Effector CD4-positive, alpha-beta T cell (primary cell): ENCODE measurements around the gene OXSR1.
"Not testable (repeated sequence)": the region's sequence is repeated elsewhere in the genome, so short reads cannot be mapped to it uniquely, and the experiment has no call there.

ENCODE experiments used
- DNase-seq: peaks from one replicate; pipeline ENCODE4 v3.0.0-alpha.2; 2020

Gene OXSR1

DNA sequence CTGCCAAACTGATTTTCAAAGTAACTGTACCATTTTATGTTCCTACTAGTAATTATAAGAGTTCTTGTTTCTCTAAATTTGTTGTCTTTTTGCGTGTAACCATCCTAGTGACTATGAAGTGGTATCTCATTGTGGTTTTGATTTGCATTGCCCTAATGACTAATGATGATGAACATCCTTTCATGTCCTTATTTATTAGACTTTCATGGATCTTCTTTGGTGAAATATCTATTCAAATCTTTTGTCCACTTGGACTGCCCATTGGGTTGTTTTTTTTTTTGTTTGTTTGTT, 3.6 kb downstream of the OXSR1 start:
- DNase-seq = no peak

DNA sequence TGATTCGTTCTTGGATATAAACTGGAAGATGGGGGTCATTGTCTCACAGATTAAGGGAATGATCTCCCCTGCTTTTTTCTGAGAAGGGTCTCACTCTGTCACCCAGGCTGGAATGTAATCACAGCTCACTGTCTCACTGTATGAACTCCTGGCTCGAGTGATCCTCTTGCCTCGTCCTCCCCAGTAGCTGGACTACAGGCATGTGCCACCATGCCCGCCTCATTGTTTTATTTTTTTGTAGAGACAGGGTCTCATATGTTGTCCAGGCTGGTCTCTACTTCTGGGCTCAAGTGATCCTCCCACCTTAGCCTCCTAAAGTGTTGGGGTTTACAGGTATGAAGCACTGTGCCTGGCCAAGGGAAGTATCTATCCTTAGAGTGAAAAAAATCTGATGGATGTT, 5.4 kb downstream of the OXSR1 start:
- no peak for DNase-seq

DNA sequence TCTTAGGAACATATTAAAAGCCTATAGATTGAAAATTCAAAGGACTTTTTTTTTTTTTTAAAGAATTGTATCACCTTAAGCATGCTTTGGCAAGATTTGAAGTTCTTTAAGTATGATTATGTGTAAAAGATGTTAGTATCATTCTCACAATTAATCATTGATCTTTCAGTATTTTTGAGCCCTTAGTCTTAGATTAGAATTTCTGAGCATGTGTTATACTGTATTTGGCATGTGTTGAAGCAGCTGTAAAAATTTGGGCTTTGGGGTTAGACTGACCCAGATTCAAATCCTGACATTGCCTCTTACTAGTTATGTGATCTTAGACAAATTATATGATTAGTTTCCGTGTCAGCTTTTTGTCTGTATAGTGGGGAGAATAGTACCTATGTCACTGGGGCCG, 6.3 kb downstream of the OXSR1 start:
- DNase-seq = no peak

DNA sequence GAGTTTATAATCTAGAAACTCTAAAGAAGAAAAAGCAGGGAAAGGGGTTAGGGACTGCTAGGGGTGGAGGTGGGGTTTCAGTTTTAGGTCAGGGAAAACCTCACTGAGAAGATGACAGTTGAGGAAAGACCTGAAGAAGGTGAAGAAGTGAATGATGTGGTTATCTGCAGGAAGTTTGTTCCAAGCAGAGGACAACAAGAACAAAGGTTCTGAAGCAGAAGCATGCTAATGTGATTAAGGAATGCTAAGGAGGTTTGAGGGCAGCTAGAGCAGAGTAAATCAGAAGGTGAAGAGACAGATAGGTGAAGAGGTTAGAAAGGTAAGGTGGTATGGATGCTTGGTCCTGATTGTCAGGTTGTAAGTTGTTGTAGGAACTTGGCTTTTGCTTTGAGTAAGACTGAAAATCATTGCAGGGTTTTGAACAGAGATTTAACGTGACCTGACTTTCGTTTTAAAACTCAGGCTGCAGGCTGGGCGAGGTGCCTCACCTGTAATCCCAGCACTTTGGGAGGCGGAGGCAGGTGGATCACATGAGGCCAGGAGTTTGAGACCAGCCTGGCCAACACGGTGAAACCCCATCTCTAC, 8.6 kb downstream of the OXSR1 start:
- no peak for DNase-seq

DNA sequence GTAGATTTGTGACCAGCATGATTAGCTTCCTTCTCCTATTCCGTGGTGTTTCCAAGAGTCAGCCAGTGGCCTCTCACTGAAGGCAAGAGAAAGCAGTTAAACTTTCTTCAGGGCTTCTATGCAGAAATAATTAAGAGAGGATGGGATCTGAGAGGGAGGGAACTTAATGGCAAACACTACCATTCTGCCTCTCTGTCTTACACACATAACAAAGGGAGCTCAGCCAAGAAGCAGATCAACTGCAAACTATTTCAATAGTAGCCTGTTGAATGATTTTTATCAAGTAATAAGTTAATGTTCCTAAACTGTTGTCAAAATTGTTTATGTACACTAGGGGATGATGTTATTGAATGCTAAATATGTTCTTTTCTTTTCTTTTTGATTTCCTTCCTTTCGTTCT, 11.8 kb downstream of the OXSR1 start:
- no peak for DNase-seq

DNA sequence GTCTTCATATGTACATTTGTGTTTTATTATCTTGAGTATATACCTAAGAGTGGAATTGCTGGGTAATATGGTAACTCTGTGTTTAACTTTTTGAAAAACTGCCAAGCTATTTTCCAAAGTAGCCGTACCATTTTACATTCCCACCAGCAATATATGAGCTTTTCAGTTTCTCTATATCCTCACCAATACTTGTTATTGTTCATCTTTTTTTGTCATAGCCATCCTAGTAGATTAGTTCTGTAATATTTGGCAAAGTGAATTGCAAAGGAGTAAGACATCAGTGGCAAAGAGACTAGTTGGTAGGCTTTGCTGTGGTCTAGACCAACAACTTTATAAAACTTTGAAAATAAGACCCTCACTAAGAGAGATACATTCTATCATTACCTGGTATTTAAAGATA, 21.4 kb downstream of the OXSR1 start:
- DNase-seq = no peak

DNA sequence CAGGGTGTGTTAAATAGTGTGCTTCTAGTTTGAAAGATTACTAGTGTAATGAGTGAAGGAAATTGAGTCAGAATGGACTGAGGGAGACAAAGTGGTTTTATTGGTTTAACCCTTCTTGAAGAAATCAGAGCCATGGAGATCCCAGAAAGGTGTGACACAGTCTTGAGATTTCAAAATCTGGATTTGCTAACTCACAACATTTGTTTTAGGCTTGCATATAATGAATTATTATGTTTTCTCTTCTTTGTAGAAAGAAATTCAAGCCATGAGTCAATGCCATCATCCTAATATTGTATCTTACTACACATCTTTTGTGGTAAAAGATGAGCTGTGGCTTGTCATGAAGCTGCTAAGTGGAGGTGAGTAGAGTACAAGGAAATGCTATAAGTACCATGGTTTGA, 25.1 kb downstream of the OXSR1 start:
- no peak for DNase-seq

DNA sequence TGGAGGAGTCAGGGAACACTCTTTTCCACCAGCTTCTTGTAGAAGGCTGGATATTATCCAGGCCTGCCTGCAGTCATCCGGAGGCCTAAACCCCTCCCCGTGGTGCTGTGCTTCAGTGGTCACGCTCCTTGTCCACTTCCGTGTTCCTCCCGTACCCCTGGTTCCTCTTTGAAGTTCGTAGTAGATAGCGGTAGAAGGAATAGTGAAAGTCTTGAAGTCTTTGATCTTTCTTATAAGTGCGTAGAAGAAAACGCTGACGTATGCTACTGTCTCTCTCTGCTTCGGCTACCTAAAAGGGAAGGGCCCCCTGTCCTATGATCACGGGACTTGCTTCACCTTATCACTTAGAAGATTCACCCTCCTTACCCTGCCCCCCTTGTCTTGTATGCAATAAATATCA, 37.6 kb downstream of the OXSR1 start:
- DNase-seq = not testable (repeated sequence)

DNA sequence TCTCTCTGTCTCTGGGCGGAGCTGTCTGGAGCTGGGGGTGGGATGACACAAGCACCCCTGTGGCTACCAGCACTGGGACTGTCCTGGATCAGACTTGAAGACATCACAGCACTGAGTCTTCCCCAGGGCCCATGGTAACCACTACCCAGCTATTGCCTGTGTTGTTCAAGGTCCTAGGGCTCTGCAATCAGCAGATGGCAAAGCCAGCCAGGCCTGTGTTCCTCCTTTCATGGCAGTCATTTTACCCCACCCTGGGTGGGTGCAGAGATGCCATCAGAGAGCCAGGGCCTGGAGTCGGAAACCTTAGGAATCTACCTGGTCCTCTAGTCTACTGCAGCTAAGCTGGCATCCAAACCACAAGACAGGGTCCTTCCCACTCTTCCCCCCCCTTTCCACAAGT, 38.4 kb downstream of the OXSR1 start:
- no peak for DNase-seq

DNA sequence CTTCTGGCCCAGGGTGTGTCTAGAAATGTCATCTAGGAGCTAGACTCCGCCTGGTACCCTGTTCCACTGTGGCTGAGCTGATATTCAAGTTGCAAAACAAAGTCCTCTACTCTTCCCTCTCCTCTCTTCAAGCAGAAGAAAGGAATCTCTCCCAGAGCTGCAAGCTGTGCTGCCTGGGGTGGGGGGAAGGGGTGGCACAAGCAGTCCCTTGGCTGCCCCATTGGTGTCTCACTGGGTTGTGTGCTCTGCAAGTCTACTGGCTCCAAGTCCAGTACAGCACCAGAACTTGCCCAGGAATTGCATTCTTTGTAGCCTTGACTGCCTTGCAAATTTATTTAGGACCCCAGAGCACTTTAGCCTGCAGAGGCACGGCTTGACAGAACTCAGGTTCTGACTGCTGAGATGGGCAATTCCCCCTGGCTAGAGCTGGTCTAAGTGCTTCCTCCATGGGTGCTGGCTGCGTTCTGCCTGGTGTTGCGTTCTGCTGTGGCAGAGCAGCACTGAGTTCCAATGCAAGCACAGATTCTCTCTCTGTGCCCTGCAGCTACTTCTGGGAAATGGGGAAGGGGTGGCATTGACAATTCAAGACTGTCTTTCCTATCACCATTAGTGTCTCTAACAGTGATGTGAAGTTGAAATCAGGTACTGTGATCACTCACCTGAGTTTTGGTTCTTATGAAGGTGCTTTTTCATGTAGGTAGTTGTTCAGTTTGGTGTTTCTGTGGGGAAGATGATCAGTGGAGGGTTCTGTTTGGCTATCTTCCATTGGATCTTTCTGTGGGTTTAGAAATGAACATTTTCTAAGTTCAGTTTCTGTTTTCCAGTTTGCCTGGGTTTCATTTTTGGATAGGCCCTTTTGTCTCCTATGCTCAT, 39.5 kb downstream of the OXSR1 start:
- no peak for DNase-seq

DNA sequence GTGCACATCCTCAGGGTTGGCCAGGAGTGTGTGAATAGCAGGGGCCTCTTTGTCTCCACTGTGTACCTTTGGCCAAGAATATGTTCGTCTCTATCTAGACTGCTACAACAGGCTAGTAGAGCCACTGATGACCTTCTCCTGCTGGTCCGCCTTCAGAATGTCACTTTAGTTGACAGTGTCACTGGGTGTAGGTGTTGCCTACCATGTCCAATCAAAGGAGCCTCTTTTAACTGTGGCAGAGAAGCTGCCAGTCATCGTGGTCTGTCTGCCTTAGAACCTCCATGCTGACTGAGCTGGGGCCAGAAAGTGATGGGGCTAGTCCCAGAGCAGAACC, 40.1 kb downstream of the OXSR1 start:
- no peak for DNase-seq

DNA sequence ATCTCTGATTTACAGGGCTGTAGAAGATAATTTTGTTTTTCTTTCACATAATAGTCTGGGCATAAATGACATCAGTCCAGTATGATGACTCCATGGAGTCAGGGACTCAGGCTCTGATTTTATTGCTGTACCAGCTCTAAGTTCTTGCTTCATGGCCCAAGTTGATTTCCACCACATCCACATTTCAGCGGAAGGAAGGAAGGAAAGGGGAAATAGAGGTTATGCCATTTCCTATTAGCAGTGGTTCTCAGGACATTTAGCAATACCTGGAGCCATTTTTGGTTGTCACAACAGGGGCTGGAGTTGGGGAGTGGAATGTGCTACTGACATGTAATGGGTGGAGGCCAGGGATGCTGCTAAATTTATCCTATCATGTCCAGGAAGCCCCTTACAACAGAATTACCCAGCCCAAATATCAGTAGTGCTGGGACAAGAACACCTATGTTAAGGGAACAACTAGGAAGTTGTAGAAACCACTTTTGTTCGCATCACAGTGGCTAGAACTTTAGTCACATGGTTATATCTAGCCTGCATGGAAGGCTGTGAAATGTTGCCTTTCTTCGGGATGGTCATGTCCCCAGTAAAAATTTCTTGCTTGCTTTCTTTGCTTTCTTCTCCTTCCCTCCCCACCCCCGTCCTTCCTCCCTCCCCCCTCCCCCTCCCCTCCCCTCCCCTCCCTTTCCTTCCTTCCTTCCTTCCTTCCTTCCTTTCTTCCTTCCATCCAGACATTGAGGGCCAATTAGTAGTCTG, 42.1 kb downstream of the OXSR1 start:
- no peak for DNase-seq

DNA sequence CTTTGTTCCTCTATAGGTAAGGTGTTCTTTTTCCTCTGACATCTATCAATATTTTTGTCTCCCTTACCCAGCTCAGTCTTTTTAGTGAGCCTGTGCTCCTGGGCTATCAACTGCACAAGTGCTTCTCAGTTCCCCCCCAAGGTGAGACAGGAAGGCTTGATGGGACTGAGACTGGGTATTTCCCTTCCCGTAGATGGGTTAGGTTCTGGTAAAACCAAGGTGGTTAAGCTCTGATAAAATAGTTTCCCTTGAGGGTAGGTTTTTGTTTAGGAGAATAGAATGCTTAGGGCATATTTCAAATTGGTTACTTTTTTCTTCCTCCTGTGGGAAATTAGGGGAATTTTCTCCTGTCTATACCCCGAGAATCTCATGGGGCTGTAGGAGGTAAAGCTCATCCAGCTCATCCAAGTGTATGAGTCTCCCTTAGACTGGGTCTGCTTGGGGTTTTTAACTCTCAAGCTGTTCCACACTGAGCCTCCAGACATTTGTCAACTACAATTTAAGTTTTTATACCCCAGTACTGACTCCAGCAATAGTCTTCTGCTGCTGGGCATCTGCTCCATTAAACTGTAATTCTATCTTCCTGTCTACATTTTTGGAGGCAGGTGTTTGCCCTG, 44.9 kb downstream of the OXSR1 start:
- DNase-seq = no peak

DNA sequence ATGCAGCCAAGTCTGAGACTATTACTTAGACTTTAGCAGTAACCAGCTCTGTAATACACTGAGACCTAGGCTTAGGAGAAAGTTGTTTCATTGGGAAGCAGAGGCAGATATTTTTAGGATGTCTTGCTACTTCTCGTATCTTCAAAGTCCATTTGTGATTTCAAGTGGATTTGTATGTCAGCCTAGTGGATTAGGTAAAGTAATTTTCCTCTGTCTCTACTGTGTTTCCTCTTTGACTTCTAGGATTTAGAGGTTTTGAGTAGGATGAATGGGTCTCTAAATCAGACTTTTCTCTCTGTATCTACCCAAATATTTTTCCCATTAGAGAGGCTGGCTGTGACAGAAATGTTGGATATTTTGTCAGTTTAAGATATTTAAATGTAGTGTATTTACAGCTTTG, 46.8 kb downstream of the OXSR1 start:
- DNase-seq = no peak

DNA sequence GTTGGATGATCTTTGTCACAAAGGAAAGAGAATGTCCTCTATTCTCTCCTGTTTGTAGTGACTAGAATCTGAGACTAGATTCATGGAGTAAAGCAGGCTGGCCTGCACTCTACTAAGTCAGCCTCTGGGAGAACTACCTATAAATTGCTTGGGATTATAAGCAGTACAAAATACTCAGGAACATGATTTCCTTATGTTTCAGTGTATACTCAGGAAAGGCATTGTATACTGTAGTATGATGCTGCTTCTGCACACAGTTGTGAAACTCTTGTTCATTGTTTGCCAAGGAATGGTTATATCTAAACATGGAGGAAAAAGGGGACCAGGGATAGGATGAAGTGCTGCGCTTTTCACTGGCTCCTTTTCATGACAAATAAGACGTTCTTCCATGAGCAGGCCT, 49.2 kb downstream of the OXSR1 start:
- DNase-seq = no peak

DNA sequence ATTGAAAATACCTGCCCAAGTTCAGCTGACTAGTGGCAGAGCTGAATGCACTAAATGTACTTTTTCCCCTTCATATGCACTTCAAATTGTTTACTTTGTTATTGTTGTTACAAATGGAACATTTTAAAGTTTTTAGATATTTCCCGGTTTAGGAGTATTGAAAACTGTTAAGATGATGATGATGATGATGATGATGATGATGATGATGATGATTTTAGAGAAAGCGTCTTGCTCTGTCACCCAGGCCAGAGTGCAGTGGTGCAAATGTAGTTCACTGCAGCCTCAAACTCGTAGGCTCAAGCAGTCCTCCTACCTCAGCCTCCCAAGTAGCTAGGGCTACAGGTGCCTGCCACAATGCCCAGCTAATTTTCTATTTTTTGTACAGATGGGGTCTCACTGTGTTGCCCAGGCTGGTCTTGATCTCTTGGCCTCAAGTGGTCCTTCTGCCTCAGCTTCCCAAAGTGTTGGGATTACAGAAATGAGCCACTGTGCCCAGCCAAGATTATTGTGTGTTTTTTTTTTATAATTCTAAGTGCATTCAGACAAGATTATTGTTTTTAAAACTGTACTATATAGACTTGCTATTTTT, 54.4 kb downstream of the OXSR1 start:
- DNase-seq = no peak

DNA sequence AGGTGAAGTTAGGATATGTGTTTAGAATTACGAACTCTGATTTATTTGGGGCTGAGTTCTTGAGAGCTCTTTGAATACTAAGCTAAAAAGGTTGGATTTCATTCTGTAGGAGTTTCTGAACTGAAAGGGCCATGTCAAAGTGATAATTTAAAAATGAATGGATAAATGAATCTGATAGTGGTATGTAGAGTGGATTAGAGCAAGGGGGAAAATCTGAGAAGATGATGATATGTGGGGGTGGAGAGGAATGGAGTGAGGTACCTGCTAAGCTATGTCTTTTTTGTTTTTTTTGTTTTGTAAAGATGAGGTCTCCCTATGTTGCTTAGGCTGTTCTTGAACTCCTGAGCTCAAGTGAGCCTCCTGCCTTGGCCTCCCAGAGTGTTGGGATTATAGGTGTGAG, 55.7 kb downstream of the OXSR1 start:
- no peak for DNase-seq

DNA sequence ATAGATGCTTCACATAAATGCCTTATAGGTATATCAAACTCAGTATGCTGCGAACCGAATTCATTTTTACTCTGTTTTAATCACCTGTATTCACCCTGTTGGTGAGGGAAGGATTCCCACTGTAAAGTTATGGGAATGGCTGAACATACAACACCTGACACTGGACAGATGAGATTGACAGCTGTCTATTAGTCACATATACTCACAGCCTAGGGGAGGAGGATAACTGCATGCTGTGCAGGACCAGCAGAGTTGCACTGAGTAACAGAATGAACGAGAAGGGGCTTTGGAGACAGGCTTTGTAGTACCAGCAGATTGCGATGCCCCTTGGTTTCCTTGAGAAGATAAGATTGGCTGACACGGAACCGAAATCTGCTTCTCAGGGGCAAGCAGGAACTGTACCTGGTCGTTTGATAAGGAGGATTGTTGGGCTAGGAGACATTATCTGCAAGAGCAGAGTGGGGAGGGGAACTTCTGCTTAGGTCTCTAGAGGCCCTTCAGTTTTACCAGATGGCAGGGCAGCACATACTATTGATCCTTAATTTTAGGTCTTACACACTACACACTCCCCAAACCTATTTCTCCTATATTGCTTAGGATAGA, 56.8 kb downstream of the OXSR1 start:
- DNase-seq = no peak

DNA sequence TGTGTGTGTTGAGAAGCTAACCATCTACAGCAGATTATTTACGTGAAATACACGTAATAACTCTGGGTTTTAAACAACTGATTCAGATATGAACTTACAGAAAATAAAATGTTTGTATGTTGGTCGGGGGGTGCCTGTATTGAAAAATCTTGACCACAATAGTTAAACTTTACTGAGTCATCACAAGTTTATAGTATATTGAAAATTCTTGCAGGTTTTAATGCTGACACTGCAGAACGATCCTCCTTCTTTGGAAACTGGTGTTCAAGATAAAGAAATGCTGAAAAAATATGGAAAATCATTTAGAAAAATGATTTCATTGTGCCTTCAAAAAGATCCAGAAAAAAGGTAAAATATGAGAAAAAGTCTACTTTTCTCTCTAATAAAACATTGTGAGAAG, 59.0 kb downstream of the OXSR1 start:
- no peak for DNase-seq

DNA sequence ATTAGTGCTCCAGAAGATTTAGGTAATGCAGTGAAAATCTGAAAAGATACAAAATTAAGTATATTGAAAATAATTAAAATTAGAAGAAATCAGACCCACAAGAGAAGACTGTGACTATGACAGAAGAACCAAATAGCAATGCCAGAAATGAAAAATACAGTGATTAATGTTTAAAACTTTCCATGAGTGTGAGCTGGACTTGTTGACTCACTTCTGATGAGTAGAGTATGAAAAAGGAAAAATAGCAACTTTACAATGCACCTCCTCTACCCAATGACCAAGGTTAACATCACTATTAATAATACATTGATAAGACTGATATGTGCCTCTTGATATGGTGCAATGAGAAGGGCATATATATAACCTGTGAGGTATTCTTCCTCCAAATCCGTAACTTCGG, 60.9 kb downstream of the OXSR1 start:
- no peak for DNase-seq

DNA sequence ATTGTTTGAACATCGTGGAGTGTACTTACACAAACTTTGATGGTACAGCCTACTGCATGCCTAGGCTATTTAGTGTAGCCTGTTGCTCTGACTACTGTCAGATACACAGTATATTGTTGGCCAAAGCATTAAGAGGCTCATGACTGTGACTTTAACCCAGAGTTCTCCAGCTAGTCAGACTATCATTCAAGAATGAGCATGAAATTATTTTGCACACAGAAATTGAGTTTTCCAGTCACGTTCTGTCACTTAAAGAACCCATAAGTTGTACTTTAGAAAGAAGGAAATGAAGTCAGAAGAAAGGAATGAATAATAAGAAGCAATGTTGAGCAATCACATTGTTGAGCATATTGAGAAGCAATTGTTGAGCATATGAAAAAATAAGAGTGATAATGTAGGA, 62.7 kb downstream of the OXSR1 start:
- no peak for DNase-seq

DNA sequence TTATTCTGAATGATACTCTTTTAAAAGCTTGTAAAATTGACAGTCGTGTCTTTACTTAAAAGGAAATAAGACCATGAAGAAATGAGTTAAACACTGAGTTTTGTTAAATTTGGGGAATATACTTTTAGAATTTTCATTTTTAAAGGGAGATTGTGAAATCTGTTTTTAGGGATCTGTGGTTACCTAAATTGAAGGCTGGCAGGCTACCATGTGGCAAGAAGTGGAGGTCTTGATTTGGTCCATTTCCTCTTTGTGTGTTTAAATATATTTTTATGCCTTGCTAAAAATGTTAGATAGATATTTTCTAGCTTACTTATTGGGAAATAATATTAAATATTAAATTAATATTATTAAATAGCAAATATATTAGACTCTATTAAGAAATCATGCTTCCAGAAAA, 63.7 kb downstream of the OXSR1 start:
- DNase-seq = no peak

DNA sequence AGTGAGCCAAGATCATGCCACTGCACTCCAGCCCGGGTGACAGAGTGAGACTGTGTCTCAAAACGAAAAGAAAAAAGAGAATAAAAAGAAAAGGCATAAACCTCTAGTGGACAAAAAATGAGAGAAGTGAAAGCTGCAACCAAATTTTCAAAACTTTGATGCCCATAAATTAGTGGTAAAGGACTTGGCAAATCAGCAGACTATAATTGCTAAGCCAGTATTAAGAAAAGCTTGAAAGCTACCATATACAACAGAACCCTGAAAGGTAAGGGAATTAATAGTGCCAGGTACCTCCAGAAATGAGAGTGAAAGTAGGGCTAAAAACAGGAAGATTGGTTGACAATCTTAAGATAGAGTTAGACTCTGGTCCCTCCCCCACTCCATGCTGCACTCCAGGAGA, 67.4 kb downstream of the OXSR1 start:
- DNase-seq = no peak
